Body of pancreas (tissue), 4 donors: Measurements from ENCODE around the gene CD34.
"Not testable (repeated sequence)": the region's sequence is repeated elsewhere in the genome, so short reads cannot be mapped to it uniquely, and the experiment has no call there.

Source experiments
- CTCF ChIP-seq, 7 experiments: fragments of 450-650 bp in 4 of 7; fragments of 200-600 bp in 3 of 7; sonication (generic) in 3 of 7; IDR thresholded peaks; one replicate each; pipeline ENCODE4 v1.5.1; 2016 to 2019; ENCODE audit warnings: antibody characterized with exemption in 7 of 7
- POLR2A ChIP-seq, 3 donors: fragments of 450-650 bp; IDR thresholded peaks; one replicate each; pipeline ENCODE4 v1.6.1; 2016; ENCODE audit warnings: antibody characterized with exemption in 3 of 3, mild to moderate bottlenecking in 2 of 3

- TF ChIP-seq CTCF, POLR2A (IDR thresholded peaks at IDR 0.05): not testable (repeated sequence)
These were observed 15.0 kb upstream of the CD34 start for GRCh38 chr1:207925969-207926368.
